Stimulated activated effector memory CD8-positive, alpha-beta T cell treated with anti-CD3 and anti-CD28 coated beads, Interleukin-12 subunit alpha, Interleukin-12 subunit beta, amount 100 ng/mL, for 72 hours (primary cell): ENCODE data around the gene FBL.
"Not testable (repeated sequence)": the region's sequence is repeated elsewhere in the genome, so short reads cannot be mapped to it uniquely, and the experiment has no call there.

ENCODE experiments used
- ATAC-seq: fragments of 150-1000 bp; cut with Tn5 transposase; 2 replicates; pipeline ENCODE4 v1.10.0; 2021
- DNase-seq, 2 donors: peaks; one replicate each; pipeline ENCODE4 v3.0.0; 2021 to 2022; ENCODE audit warnings: low spot score in 2 of 2
- H3K27ac Mint-ChIP-seq: one replicate; pipeline ENCODE4 v1.8.0; 2022; ENCODE audit warnings: mild to moderate bottlenecking, mixed read lengths
- H3K36me3 Mint-ChIP-seq: one replicate; pipeline ENCODE4 v1.8.0; 2022; ENCODE audit warnings: mild to moderate bottlenecking, mixed read lengths
- H3K4me1 Mint-ChIP-seq: one replicate; pipeline ENCODE4 v1.8.0; 2022; ENCODE audit warnings: mixed read lengths
- H3K4me3 Mint-ChIP-seq: one replicate; pipeline ENCODE4 v1.8.0; 2022; ENCODE audit warnings: mild to moderate bottlenecking, mixed read lengths
- H3K9me3 Mint-ChIP-seq: one replicate; pipeline ENCODE4 v1.8.0; 2022; ENCODE audit warnings: mixed read lengths

The FBL gene

GRCh38 chr19:39880241-39880640 lies 34.1 kb upstream of the FBL start:
- not testable (repeated sequence) for H3K4me3 Mint-ChIP-seq, H3K4me1 Mint-ChIP-seq, H3K9me3 Mint-ChIP-seq, DNase-seq, H3K36me3 Mint-ChIP-seq, H3K27ac Mint-ChIP-seq, ATAC-seq

GRCh38 chr19:39879796-39880195 lies 33.6 kb upstream of the FBL start:
- ATAC-seq, DNase-seq, H3K27ac Mint-ChIP-seq, H3K4me3 Mint-ChIP-seq, H3K4me1 Mint-ChIP-seq, H3K36me3 Mint-ChIP-seq, H3K9me3 Mint-ChIP-seq: not testable (repeated sequence)

- DNase-seq, H3K4me1 Mint-ChIP-seq, H3K4me3 Mint-ChIP-seq, H3K9me3 Mint-ChIP-seq, H3K27ac Mint-ChIP-seq, H3K36me3 Mint-ChIP-seq, ATAC-seq: not testable (repeated sequence)
Observed at GRCh38 chr19:39878866-39879265, 32.7 kb upstream of the FBL start.

GRCh38 chr19:39878398-39878797 lies 32.2 kb upstream of the FBL start:
- no peaks in the 10 kb centered on the region for H3K9me3 Mint-ChIP-seq
- no peak for ATAC-seq
- no peaks in the 10 kb centered on the region for H3K4me1 Mint-ChIP-seq
- H3K27ac Mint-ChIP-seq, result no peak overlapping the region
- no peaks in the 10 kb centered on the region for H3K36me3 Mint-ChIP-seq
- no peak for DNase-seq
- H3K4me3 Mint-ChIP-seq, result no peak overlapping the region

DNA sequence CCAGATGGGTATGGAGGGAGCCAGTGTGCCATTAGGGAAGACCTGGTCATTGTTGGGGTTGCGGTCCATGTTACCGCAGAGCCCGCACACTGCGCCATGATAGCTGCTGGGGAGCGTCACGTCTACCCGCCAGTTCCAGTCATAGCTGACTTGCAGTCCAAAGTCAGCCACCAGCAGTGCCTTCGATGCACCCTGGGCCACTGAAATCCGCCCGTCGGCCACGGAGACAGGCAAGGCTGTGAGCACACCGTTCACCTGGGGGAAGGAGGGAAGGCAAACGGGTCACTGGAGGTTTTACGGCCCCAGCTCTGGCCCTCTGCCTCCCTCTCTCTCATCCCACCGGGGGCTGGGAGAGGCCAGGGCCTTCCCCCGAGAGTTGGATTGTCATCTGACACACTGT lies 31.8 kb upstream of the FBL start:
- not testable (repeated sequence) for ATAC-seq, H3K4me3 Mint-ChIP-seq, DNase-seq

DNA sequence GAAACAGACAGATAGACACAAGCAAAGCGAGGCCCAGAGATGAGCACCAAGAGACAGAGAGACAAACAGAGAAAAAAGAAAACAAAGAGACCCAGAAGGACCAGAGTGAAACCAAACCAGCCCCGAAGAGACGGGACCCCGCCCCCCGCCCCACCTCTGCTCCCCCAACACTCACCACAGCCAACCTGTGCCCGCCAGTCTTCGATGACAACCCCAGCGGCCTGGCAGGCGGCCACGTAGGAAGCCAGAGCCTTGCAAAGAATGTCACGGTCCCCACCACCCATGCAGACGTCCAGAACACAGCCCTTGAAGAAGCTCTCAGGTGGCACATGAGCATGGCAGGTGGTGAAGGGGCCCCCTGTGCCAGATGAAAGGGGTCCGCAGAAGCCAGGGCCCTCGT lies 31.3 kb upstream of the FBL start:
- H3K4me1 Mint-ChIP-seq, DNase-seq, H3K27ac Mint-ChIP-seq: not testable (repeated sequence)

More for the DNA sequence above, 31.8 kb upstream of the FBL start:
- H3K4me1 Mint-ChIP-seq, H3K9me3 Mint-ChIP-seq, H3K27ac Mint-ChIP-seq, H3K36me3 Mint-ChIP-seq: not testable (repeated sequence)

DNA sequence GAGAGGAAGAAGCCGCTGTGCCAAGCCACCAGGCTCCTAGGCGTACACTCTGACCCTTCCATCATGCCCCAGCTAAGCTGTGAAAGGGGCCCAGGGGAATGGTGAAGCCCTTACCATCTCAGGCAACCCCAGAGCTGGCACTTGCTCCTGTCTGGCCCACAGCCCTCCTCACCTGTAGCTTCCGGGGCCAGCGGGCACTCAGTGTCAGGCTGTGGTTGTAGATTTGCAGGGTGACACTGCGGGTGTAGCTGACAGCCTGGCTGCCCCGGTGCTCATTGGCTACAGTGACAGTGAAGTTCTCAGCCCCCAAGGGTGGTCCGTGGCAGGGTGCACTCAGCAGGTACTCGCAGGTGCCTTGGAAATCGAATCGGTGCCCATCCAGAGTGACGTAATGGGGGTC lies 30.3 kb upstream of the FBL start:
- H3K4me1 Mint-ChIP-seq, DNase-seq, H3K36me3 Mint-ChIP-seq, H3K4me3 Mint-ChIP-seq, H3K27ac Mint-ChIP-seq, ATAC-seq, H3K9me3 Mint-ChIP-seq: not testable (repeated sequence)

More for the DNA sequence above, 31.3 kb upstream of the FBL start:
- not testable (repeated sequence) for H3K4me3 Mint-ChIP-seq, H3K9me3 Mint-ChIP-seq, ATAC-seq, H3K36me3 Mint-ChIP-seq

DNA sequence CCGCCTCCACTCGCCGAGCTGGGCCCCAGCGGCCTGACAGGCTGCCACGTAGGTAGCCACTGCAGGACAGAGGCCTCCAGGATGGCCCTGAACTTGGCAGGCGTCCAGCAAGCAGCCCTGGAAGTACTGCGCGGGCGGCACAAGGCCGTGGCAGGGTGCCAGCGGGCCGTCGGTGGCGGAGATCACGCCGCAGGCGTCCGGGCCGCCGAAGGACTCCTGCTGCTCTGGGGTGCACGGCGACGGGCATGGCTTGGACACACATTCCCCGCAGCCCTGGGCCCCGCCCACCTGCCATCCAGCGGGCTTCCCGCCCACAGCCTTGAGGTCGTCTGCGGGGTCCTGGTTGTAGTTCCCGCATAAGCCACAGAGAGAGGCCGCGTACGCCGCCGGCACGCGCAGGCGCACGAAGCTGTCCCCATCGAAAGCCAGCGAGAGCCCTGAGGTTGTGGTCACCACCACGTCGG lies 29.3 kb upstream of the FBL start:
- not testable (repeated sequence) for H3K4me3 Mint-ChIP-seq, ATAC-seq, H3K9me3 Mint-ChIP-seq, H3K36me3 Mint-ChIP-seq, DNase-seq, H3K27ac Mint-ChIP-seq, H3K4me1 Mint-ChIP-seq

GRCh38 chr19:39874404-39874803 lies 28.2 kb upstream of the FBL start:
- ATAC-seq, result no peak
- Mint-ChIP-seq H3K9me3 (no peaks in the 10 kb centered on the region), H3K27ac (no peak overlapping the region), H3K36me3 (no peaks in the 10 kb centered on the region), H3K4me3 (no peak overlapping the region), H3K4me1 (no peaks in the 10 kb centered on the region)
- no peak for DNase-seq

DNA sequence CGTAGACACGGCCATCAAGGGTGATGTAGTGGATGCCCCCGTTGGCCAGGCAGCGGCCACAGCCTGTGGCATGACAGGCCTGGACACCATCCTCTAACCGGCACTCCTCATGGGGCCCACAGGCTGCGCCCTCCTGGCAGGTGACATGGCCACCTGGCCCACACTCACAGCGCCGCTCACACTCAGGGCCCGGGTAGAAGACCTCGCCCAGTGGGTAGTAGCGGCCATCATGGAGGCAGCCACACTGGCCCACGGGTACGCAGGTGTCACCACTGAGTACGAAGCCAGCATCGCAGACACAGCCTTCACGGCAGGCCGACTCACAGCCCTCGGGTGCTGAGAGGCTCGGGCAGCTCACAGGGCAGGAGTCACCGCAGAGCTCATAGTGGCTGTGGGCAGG lies 27.2 kb upstream of the FBL start:
- ATAC-seq (no peak), DNase-seq (no peak)
- no peaks in the 10 kb centered on the region for H3K4me1 Mint-ChIP-seq
- no peak overlapping the region for H3K4me3 Mint-ChIP-seq
- H3K36me3 Mint-ChIP-seq, result no peaks in the 10 kb centered on the region
- no peak overlapping the region for H3K27ac Mint-ChIP-seq
- H3K9me3 Mint-ChIP-seq, result no peaks in the 10 kb centered on the region

DNA sequence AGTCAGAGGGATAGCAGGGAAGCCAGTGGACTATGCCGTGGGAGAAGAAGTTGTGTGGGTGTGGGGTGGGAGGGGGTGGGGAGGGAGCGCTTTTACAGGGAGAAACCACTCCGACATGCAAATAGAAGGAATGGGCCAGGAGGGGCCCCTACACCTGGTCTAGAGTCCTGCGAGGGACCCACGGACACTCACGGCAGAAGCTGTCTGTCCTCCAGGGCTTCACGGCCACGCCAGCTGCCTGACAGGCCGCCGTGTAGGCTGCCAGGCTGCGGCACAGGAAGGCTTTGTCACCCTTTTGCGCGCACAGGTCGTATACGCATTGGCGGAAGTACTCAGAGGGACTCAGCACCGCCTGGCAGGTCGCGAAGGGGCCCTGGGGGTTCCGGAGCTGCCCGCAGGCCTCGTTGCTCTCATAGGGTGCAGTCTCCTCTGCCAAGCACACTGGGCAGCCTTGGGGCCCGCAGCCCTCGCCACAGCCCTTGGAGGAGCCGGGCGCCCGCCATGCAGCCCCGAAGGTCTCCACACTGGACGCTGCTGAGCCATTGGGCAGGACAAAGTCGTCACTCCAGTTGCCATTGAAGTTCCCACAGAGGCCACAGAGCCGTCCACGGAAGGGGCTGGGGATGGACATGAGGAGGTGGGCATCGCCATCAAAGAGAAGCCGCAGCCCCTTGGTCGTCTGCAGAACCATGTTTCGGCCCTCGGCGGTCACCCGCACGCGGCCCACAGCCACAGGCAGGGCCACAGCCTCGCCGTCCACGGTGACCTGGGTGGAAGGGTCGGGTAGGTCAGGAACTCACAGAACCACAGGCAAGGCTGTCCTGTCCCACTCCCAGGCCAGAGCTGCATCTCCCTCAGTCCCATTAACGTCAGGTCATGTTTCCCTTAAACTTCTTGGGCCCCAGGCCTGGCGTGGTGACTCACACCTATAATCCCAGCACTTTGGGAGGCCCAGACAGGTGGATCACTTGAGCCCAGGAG lies 26.0 kb upstream of the FBL start:
- Mint-ChIP-seq H3K4me1 (no peaks in the 10 kb centered on the region), H3K27ac (no peak overlapping the region), H3K9me3 (no peaks in the 10 kb centered on the region), H3K4me3 (no peak overlapping the region), H3K36me3 (no peaks in the 10 kb centered on the region)
- ATAC-seq, result no peak
- DNase-seq, result no peak

- H3K9me3 Mint-ChIP-seq, result no peaks in the 10 kb centered on the region
Observed at GRCh38 chr19:39871362-39871761, 25.2 kb upstream of the FBL start.

DNA sequence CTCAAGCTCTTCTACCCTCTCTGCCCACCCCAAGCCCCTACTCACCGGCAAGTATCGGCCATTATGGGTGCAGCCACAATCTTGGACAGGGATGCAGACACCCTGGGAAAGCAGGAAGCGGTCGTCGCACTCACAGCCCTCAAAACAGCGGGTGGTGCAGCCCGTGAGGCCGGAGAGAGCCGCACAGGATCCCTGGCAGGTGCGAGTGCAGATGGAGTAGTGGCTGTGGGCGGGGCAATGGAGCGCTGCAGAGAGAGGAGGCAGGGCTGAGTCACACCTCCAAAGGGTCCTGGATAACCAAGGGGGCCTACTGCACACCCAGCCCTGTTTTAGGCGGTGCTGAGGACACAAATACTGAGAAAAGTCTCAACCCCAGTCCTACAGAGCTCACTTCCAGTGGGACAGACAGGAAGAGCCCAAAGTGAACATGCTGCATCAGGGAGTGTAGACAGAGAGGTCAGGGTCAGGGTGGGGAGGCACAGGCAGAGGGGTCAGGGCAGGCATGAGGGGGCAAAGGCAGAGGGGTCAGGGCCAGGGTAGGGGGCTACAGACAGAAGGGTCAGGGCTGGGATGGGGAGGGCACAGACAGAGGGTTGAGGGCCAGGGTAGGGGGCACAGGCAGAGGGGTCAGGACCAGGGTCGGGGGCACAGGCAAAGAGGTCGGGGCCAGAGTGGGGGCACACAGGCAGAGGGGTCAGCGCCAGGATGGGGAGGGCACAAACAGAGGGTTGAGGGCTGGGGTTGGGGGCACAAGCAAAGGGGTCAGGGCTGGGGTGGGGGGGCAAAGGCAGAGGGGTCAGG lies 24.2 kb upstream of the FBL start:
- H3K36me3 Mint-ChIP-seq, result no peaks in the 10 kb centered on the region
- no peak for ATAC-seq

More at GRCh38 chr19:39871362-39871761, 25.2 kb upstream of the FBL start:
- Mint-ChIP-seq H3K4me1 (no peaks in the 10 kb centered on the region), H3K36me3 (no peaks in the 10 kb centered on the region), H3K4me3 (no peak overlapping the region), H3K27ac (no peak overlapping the region)
- DNase-seq (no peak), ATAC-seq (no peak)

GRCh38 chr19:39867952-39868351 lies 21.8 kb upstream of the FBL start:
- Mint-ChIP-seq H3K4me3 (no peak overlapping the region), H3K4me1 (no peaks in the 10 kb centered on the region), H3K27ac (no peak overlapping the region), H3K36me3 (no peaks in the 10 kb centered on the region), H3K9me3 (no peaks in the 10 kb centered on the region)
- ATAC-seq (no peak), DNase-seq (no peak)

More for the DNA sequence above, 24.2 kb upstream of the FBL start:
- H3K9me3 Mint-ChIP-seq, result no peaks in the 10 kb centered on the region
- no peak for DNase-seq
- no peak overlapping the region for H3K27ac Mint-ChIP-seq
- no peak overlapping the region for H3K4me3 Mint-ChIP-seq
- H3K4me1 Mint-ChIP-seq, result no peaks in the 10 kb centered on the region

DNA sequence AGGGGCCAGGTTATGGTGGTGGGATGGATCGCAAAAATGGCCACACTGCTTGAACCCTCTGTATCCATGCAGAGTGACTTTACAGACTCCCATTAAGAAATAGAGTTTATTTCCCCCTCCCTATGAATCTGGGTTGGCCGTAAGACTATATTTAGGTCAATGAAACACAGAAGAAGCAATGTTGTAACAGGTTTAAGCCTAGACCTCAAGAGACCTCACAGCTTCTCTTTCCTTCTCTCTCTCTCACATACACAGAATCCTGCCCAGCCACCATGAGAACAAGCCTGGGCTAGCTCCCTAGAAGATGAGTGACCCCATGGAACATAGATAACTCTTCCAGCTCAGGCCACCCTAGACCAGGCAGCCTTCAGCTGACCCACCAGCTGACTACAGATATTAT lies 21.0 kb upstream of the FBL start:
- no peaks in the 10 kb centered on the region for H3K9me3 Mint-ChIP-seq
- DNase-seq (no peak), ATAC-seq (no peak)
- no peak overlapping the region for H3K27ac Mint-ChIP-seq
- H3K36me3 Mint-ChIP-seq, result no peaks in the 10 kb centered on the region
- no peaks in the 10 kb centered on the region for H3K4me1 Mint-ChIP-seq
- H3K4me3 Mint-ChIP-seq, result no peak overlapping the region
